Vagina (tissue), 2 donors: Measurements from ENCODE around the gene LIMCH1.

Source experiments
- CTCF ChIP-seq, 3 experiments: fragments of 450-650 bp in 2 of 3; fragments of 200-600 bp in 1 of 3; sonication (generic) in 1 of 3; IDR thresholded peaks; one replicate each; pipeline ENCODE4 v1.5.1; 2017 to 2019; ENCODE audit warnings: antibody characterized with exemption in 3 of 3, mild to moderate bottlenecking in 2 of 3, moderate library complexity in 2 of 3
- POLR2AphosphoS5 ChIP-seq, 2 donors: sonication (generic); formaldehyde crosslinking; IDR thresholded peaks; one replicate each; pipeline ENCODE4 v1.9.0; 2017; ENCODE audit warnings: antibody characterized with exemption in 2 of 2, mild to moderate bottlenecking in 2 of 2, low read depth in 1 of 2; ENCODE audit not compliant: insufficient read depth in 1 of 2

DNA sequence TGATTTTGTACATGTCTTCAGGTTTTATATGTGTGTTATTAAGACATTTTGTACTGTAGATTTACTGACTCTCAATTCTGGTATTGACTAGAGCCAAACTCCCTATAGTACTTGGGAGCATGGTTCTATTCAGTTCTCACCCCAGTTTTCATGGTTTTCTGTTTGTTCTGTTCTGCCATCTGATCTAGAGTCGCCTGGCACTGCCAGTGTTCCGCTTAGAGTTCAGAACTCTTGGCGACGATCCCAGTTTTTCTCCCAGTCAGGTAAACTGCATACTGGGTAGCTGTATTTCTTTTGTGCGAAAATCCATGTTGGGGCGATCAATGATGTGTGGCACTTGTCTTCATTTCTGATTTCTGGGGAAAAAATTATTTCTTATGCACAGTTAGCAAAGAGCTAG is 132.6 kb downstream of the LIMCH1 start:
- TF ChIP-seq POLR2AphosphoS5 (IDR thresholded peaks at IDR 0.05; ENCODE audit: insufficient read depth in 1 of 2, low read depth in 1 of 2): no peak
- no peak for TF ChIP-seq CTCF (IDR thresholded peaks at IDR 0.05)
